HG03565 (cell line): ENCODE data around the gene RELT.

Experiments
- ATAC-seq: cut with Tn5 transposase; IDR thresholded peaks from one replicate; pipeline ENCODE4 v1.9.1; 2021; ENCODE audit warnings: mild to moderate bottlenecking, moderate library complexity; ENCODE audit not compliant: unreplicated experiment

Gene RELT

DNA sequence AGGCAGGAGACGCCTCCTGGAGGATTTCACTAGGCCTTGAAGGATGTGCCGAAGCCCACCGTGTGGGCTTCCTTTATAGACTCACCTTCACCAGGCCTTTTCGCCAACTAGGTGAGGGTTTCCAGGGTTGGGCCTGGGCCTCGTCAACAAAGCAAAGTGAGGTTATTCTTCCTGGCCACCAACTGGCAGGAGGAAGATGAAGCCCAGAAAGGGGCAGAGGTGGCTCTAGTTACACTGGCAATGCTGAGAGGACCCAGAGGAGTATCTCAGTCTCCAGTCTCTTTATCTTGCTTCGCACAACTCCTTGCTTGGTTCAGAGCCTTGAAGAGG lies 404 bp upstream of the RELT start:
- ATAC-seq, result no peak

DNA sequence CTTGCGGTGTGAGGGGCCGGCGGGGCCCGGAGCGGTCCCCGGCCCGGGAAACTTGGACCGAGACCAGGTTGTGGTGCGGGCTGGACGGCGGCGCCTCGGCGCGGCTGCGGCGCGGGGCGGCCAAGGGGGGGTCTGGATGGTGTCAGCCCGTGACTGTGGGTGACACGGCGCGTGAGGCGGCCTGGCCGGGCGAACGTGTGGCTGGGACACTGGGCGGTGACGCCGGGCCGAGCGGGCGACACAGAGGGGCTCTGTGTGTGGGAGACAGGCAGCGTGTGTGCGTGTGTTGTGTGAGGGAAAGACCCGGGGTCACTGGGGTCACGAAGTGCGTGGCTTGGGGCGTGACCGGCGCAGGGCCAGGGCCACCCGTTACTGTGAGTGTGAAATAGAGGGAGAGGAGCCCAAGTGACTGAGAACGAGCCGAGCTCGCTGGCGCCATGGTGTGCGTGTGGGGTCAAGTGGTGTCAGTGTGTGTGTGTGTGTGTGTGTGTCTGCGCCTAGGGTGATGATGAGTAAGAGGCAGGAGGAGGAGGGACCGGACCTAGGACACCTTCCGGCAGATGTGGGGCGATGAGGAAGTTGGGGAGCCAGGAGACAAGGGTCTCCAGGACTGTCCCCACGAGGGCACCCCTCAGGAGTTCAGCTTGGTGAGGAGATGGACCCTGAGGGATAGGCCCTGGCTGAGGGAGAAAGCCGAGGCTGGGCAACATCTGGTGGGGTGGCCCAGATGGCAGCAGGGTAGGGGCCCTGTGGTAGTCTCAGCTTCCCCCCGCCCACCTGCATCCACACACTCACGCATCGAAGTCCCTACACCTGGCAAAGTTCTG lies 817 bp downstream of the RELT start:
- ATAC-seq, result no peak

- ATAC-seq, result no peak
Measured at GRCh38 chr11:73379189-73379880, 3.1 kb downstream of the RELT start.

- ATAC-seq, result no peak
Measured at GRCh38 chr11:73380331-73380730, 4.1 kb downstream of the RELT start.

DNA sequence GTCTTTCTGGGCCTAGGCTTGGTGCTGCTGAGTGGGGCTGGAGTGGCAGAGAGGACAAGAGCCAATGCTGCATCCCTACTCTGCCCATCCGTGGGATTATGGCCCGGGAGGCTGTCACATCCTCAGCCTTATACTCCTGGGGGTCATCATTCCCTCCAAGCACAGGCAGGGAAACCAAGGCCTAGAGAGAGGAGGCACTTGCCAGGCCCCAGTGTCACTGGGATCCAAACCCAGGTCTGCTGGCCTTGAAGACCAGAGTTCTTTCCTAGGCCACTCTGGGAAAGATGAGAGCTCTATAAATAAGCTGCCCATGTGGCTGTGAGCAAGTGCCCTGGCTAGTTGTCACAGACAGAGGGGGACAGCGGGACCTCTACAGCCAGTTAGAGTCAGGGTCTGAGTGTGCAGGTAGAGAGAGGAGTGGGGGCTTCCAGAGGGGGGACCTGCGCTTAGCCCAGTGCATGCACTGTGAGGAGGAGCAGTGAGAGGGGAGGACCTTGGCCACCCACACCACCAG lies 4.8 kb downstream of the RELT start:
- ATAC-seq, result no peak

DNA sequence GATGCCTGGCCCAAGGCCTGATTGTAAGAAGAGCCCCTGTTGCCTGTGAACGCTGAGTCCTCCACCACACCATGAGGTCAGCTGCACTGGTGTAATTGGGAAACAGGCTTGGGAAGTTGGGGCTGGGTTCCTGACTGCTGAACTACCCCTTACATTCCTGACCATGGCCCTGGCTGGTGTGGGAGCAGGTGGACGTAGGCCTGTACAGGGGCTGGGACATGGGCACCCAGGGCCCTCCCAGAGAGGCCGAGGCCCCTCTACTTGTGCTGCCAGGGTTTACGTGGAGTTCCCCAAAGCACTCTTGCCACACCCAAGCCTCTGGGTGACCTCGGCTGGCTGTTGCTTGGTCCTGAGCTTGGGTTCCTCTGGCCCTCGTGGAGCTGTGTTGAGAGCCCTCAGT lies 5.4 kb downstream of the RELT start:
- ATAC-seq, result no peak

DNA sequence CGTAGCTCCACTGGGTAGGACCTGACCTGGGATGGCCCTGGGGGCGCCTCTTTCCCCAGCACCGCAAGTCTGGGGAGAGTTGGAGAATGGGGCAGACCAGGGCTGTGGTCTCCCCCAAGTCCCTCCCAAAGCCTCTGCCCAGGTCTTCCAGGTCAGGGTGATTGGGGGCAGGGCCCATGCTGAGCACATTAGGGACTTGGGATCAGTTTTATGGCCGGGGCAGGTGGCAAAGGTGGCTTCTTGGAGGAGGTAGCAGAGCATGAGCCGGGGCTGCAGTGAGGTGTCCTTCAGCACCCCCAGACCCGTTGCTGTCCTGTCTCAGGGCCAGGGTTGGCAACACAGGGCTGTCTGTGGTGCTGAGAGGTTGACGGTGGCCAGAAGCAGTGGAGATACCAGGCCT lies 6.0 kb downstream of the RELT start:
- no peak for ATAC-seq

DNA sequence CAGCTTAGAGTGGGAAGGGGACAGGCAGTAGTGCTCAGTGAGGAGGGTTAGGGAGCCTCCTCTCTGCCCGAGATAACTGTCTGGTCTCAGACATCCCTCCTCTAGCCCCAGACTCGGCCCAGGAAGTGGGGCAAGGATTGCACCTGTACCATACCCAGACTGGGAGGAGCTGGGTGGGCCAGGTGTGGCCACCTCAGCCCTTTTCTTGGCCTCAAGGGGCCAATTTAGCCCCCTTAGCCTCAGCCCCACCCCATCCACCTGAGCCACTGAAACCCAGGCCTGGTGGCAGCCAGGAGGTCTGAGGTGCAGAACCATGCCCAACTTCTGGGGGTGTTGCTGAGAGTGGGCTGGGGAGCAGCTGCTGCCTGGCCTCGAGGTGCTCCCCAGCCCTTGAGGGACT lies 6.5 kb downstream of the RELT start:
- no peak for ATAC-seq

DNA sequence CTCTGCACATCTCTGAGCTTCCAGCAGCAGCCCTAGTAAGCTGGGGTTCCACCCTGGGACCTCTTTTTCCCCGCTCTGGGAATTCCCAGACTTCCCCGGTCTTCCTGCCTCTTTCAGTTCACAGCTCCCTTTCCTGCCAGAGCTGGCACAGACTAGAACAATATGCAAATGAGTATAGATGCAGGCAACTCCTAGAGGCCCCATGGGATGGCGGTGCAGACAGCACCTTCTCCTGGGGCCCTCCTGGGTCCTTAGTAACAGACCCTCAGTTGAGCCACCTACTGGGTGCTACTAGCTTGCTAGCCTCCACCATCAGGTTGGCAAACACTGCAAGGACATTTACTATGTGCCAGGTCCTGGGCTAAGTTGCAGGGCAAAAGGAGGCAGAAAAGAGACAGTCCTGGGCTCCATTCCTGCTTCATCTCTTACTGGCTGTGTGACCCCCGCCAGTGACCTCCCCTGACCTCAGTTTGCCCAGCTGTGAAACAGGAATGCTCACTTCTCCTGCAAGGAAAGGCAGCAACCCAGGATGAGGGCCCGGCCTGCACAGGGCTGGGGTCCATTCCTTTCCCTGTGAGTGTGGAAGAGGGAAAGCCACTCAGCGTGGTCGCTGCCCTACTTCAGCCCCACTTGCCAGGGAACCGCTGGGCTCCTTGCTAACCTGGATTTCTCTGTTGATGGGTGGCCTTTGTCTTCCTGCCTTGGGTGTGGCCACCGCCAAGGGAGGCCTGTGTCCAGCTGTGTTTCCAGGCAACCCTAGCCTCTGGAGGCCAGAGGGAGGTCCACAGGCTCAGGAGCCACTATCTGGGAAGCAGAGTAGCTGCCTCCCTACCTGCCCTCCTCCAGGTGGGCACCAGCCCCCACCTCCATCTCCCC lies 7.3 kb downstream of the RELT start:
- ATAC-seq, result no peak

DNA sequence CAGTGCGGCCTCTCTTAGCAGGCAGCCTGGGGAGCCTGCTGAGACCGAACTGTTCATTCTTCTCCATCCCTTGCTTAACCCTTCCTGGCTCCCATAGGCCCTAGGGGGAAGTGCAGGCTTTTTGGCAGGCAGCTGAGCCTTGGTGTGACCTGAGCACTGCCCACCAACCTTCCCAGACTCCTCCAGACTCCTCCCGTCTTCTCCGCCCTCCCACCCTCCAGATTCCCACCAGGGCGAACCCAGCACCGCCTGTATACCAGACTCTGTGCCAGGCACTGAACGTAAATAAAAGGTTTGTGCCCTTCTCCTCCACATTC lies 7.9 kb downstream of the RELT start:
- ATAC-seq, result no peak

DNA sequence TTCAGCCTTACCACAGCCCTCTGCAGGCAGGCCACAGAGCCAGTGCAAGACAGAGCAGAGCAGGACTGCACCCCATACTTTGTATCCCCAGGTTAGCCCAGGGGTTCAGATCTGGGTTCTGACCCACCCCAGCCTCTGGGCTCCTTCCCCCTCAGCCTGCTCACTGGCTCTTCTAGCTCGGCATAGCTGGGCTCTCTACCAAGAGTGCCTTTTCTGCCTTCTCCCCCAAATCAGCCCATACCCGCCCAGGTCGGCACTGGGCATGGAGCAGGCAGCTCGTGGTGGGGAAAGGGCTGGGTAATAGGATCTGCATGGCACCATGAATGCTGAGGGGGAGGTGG lies 8.3 kb downstream of the RELT start:
- ATAC-seq, result no peak

DNA sequence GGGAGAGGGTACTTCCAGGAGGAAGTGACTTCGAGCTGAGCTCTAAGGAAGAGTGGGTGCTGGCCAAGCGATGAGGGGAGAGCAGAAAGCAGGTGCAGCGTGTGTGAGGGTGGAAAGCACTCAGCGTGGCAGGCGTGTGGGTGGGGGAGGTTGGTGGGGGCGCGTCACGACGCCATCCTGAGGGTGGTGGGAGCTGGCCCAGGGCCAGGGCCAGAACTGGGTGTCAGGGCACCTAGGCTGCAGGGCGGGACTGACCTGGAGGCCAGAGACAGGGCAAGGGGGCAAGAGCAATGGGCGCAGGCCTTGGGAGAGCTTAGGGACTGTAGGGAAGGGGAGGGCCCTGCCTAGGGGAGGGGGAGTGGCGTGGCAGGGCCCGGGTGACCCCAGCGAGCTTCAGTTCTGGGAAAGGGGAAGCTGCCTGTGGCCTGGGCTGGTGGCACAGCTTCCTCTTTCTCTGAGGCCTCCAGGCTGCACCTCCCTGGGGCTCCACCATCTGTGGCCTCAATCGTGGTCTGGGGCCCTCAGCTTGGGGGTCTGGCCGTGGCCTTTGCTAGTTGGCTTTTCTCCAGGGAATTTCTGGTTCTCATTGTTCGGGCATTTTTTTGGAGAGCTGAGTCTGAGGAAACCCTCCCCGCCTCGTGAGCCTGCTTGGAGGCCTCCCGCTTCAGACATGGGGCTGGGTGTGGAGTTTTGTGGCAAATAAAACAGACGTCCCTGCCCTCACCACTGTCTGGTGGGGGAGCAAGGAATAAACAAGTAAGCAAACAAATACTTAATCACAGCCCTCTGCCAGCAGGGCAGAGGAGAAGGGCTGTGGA lies 8.9 kb downstream of the RELT start:
- ATAC-seq, result peak; percentile 30

- no peak for ATAC-seq
Measured at GRCh38 chr11:73386016-73386415, 9.8 kb downstream of the RELT start.

- no peak for ATAC-seq
Measured at GRCh38 chr11:73386546-73386945, 10.3 kb downstream of the RELT start.

DNA sequence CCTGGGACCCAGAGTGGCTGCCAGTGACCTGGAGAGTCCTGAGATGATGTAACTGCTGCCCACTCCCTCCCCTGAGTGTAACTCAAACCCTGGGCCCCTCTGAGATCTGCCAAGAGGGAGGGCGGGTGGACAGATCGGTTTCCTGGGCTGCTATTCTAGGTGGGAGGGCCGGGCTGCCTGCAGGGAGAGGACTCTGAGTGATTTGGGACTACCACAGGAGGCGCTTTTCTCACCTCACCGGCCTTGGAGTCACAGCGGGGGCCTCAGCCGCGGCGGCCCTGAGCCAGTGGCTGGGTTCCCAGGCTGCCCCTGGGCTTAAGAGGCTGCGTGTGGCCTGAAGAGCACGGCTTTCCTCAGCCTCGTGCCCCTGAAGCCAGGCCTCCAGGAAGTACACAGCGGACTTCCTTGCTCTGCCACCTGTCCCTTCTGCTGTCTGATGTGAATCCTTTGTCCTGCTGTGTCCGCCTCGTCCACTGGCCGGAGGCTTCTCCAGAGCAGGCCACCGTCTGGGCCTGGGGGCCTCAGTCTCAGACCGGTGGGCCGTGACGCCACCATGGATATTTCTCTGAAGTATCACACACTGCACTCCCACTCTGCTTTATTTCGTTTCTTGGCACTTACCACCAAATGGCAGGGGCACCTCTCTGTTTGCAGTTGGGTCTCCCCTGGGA lies 11.5 kb downstream of the RELT start:
- no peak for ATAC-seq

DNA sequence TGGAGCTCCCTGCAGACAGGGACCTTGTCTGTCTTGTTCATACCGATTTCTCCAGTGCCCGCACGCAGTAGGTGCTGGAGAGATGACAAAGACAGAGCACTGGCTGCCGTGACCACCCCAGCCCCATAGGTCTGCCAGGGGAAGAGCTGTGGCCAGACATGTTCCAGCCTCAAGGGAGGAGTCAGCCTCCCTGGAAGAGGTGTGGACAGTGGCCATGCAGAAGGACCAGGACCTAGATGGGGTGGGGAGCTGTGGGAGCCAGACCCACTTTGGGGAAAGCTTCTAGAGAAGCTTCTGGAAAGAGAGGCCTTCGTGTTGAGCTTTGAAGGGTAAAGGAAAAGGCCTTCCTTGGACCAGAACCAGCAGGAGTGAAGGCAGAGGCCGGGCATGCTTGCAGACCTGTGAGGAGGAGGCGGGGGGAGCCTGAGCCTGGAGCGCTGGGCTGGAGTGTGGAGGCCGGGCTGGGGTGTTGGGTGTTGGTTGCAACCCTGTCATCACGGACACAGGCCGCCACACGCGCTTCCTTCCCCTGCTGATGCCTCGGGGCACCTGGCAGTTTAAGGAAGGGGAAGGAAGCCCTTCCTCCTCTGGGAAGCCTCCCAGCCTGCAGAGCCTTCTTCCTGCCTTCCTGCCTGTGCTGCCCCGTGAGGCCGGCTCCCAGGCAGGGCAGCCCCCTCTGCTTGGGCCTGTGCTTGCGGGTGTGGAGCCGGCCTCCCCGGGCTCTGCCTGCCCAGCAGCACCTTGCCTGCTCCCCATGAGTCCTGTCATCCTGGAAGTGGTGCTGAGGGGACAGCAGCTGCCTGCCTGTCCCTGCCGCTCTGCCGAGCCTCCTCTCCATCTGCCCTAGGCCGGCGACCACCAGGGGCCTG lies 12.3 kb downstream of the RELT start:
- no peak for ATAC-seq

- ATAC-seq, result no peak
Measured at GRCh38 chr11:73389134-73389525, 12.9 kb downstream of the RELT start.

GRCh38 chr11:73389916-73390315 lies 13.7 kb downstream of the RELT start:
- no peak for ATAC-seq
